ENCODE data around the gene ZNF205.

ZNF205 gene

DNA sequence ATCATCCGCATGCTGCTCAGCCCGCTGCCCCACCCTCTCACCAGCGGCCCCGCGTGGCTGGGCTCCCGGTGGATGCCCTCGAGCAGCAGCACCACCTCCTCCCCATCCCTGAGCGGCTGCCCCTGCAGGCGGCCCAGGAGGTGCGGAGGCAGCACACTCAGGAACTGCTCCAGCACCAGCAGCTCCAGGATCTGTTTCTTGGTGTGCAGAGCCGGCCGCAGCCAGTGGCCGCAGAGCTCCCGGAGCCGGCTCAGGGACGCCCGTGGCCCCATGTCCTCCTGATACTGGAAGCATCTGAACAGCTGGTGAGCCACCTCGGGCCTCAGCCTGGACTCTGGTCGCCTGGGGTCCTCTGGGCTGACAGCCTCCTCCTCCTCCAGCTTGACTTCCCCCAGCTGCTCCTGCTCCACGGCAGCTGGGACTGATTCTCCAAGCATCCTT lies 19.9 kb upstream of the ZNF205 start:
- H3K4me3 ChIP-seq (ENCODE audit: low read depth, low read length): no peak overlapping the region
- no peak for DNase-seq (ENCODE audit: low read depth)
- TF ChIP-seq, protein P1, sequence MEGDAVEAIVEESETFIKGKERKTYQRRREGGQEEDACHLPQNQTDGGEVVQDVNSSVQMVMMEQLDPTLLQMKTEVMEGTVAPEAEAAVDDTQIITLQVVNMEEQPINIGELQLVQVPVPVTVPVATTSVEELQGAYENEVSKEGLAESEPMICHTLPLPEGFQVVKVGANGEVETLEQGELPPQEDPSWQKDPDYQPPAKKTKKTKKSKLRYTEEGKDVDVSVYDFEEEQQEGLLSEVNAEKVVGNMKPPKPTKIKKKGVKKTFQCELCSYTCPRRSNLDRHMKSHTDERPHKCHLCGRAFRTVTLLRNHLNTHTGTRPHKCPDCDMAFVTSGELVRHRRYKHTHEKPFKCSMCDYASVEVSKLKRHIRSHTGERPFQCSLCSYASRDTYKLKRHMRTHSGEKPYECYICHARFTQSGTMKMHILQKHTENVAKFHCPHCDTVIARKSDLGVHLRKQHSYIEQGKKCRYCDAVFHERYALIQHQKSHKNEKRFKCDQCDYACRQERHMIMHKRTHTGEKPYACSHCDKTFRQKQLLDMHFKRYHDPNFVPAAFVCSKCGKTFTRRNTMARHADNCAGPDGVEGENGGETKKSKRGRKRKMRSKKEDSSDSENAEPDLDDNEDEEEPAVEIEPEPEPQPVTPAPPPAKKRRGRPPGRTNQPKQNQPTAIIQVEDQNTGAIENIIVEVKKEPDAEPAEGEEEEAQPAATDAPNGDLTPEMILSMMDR (IDR thresholded peaks at IDR 0.05; ENCODE audit: insufficient read depth, low read depth, low read length, missing control alignments): no peak

DNA sequence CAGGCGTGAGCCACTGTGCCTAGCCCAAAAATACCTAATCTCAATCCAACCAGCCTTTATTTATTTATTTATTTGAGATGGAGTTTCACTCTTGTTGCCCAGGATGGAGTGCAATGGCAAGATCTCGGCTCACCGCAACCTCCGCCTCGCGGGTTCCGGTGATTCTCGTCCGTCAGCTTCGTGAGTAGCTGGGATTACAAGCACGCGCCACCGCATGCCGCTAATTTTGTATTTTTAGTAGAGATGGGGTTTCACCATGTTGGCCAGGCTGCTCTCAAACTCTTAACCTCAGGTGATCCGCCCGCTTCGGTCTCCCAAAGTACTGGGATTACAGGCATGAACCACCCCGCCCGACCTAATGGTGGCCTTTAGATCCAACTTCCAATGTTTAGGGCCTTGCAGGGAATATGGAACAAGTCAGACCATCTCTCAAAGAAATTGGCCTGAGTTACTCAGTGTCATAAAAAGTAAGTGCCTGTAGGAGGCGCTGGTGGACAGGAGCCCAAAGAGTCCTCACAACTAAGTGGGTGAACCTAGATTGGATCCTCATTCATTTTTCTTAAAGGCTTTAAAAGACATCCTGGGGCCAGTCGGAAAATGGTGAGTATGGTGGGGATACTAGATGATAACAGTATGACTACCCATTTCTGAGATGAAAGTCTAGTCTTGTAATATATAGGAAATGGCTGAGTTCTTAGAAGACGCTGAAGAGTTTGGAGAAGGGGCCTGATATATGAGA lies 17.9 kb upstream of the ZNF205 start:
- TF ChIP-seq, protein P1 (IDR thresholded peaks at IDR 0.05; ENCODE audit: insufficient read depth, low read depth, low read length, missing control alignments): peak; percentile 74
- H3K4me3 ChIP-seq (ENCODE audit: low read depth, low read length): no peak overlapping the region
- peak; percentile 77 for DNase-seq (ENCODE audit: low read depth)

DNA sequence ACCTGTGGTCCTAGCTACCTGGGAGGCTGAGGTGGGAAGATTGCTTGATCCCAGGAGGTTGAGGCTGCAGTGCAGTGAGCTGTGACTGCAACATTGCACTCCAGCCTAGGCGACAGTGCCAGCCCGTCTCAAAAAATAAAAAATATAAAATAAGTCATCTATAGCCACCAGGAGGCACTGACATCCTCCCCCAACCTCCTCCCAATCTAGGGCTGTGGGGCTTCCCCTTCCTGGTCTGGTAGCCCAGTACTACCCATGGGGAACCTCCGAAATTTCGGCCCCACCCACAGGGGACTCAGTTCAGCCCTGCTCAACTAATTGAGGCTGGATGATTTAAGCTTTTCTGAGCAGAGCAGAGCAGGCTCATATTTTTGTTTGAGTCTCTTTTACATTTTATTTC lies 16.5 kb upstream of the ZNF205 start:
- DNase-seq (ENCODE audit: low read depth): peak; percentile 88
- TF ChIP-seq, protein P1 (IDR thresholded peaks at IDR 0.05; ENCODE audit: insufficient read depth, low read depth, low read length, missing control alignments): peak; percentile 42
- H3K4me3 ChIP-seq (ENCODE audit: low read depth, low read length): no peak overlapping the region

DNA sequence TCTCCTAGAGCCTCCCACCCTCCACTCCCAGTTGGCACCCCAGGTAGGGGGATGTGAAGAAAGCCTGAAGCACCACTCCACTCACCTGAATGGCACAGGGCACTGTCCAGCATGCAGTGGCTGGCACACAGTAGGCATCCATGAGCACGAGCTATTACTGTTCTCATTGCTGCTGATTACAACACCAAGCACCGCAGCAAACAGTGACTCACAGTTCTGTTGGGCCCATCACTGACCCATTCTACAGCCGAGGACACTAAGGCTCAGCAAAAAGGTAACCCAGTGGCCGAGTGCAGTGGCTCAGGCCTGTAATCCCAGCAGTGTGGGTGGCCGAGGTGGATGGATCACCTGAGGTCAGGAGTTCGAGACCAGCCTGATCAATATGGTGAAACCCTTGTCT lies 16.0 kb upstream of the ZNF205 start:
- no peak overlapping the region for H3K4me3 ChIP-seq (ENCODE audit: low read depth, low read length)
- TF ChIP-seq, protein P1 (IDR thresholded peaks at IDR 0.05; ENCODE audit: insufficient read depth, low read depth, low read length, missing control alignments): no peak

DNA sequence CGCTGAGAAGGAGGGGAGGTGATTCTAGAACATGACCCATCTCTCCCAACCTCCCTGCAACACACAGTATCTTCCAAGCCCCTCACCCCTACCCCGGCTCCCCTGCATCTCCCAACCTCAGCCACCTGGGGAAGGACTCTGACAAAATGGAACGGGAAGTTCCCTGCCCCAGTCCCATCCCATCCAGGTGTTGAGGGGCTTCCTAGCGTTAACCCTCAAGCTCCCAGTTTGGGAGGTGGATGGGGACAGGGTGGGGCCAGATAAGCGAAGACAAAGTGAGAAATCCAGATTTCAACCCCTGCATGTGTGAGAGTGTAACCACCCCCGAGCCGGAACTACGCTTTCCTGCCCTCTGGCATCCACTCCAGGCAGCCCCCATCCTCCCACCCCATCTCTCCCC lies 15.1 kb upstream of the ZNF205 start:
- no peak overlapping the region for H3K4me3 ChIP-seq (ENCODE audit: low read depth, low read length)
- TF ChIP-seq, protein P1 (IDR thresholded peaks at IDR 0.05; ENCODE audit: insufficient read depth, low read depth, low read length, missing control alignments): no peak
- DNase-seq (ENCODE audit: low read depth): no peak

More for the DNA sequence above, 16.0 kb upstream of the ZNF205 start:
- no peak for DNase-seq (ENCODE audit: low read depth)

DNA sequence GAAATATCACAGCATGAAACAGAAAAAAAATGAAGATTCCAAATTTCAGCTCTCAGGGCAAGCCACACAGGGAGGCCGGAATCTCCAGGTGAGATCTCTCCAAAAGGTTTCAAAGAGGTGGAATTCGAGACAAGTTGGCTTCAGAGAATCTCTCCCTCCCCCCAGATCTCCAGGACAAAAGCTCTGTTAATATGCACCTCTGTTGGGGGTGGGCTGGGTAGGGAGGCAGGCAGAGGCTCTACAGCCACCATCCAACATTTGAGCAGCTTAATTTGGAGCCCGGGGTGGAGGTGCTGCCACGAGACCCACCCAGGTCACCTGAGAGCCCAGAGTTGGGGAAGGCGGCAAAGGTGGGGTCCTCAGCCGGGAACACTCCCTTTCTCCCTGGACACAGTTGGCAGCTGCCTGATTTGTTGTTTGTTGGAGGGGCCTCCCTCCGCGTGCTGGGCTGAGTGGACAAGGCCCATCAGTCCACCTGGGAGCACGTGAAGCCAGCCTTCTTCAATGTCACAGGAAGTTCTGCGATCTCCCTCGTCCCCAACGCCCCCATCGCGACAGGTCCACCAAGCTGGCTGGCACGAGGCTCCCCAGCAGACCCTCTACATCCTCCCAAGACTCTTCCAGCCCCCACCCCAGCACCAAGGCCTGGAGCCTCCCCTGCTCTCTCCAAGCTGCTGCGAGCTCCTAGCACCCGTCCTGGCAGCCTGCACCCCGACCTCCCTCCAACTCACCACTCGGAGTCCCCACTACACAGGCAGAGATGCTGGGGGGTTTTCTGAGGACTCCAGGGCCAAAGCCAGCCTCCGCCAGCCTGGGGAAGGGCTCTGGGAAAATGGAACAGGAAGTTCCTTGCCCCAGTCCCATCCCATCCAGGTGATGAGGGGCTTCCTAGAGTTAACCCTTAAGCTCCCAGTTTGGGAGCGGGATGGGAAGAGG lies 13.7 kb upstream of the ZNF205 start, which contains the start of gene ZSCAN10:
ZSCAN10 (minus strand) TSS at position 836 of the 936 bp plus-strand sequence. CDS start 6,357 bp downstream, outside the sequence.
- no peak for DNase-seq (ENCODE audit: low read depth)
- TF ChIP-seq, protein P1 (IDR thresholded peaks at IDR 0.05; ENCODE audit: insufficient read depth, low read depth, low read length, missing control alignments): no peak
- H3K4me3 ChIP-seq (ENCODE audit: low read depth, low read length): peak within 1 kb of the TSS; percentile 28

All from GM12865 (cell line).